OCI-M2 (cell line): ENCODE results near the gene PARPBP.
"Not testable (repeated sequence)": the region's sequence is repeated elsewhere in the genome, so short reads cannot be mapped to it uniquely, and the experiment has no call there.

Experiments used
- DNase-seq: peaks from one replicate; lab custom pipeline; 2025; ENCODE audit not compliant: unreplicated experiment; lab: John Stamatoyannopoulos, UW

Gene PARPBP, protein sequence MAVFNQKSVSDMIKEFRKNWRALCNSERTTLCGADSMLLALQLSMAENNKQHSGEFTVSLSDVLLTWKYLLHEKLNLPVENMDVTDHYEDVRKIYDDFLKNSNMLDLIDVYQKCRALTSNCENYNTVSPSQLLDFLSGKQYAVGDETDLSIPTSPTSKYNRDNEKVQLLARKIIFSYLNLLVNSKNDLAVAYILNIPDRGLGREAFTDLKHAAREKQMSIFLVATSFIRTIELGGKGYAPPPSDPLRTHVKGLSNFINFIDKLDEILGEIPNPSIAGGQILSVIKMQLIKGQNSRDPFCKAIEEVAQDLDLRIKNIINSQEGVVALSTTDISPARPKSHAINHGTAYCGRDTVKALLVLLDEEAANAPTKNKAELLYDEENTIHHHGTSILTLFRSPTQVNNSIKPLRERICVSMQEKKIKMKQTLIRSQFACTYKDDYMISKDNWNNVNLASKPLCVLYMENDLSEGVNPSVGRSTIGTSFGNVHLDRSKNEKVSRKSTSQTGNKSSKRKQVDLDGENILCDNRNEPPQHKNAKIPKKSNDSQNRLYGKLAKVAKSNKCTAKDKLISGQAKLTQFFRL

DNA sequence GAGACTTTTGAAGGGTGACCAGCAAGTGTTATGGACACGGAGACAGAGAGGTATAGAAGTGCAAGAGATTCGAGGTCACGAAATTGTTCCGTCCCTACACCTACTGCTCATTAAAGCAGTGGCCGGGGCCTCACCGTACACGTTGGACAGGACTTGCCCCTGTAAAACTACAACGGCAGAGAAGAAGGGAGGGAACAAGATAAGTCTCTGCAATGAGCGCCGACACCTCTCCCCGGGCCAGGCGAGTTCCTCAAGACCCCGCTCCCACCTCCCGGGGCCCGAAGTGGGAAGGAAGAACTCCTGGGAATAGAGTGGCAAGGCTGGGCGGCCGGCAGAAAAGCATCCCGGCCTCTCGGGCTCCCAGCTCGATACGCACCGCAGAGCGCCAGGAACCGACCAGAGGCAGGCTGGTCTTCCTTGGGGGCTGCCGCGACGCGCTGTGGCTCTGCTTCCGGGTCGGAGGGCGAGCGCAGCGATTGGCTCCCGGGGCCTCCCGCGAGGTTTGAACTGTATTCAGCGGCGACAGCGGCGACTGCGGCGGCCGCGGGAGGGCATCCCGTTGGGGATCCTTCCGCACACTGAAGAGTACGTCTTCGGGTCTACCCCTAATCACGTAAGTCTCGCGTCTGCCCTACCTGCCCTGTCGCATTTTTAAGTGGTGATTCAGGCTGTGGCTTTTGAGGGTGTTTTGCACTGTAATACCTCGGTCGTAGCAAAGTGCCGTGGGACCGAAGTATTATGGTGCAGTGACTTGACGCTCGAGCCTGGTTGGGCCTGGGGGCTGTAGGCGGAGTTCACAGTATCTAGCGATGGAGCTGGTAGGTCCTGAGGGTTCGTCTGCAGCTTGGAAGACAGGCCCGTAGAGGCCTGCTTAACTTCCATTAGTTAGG lies at the start of gene PARPBP, which contains the start of gene NUP37:
TSS of gene PARPBP (plus strand) at position 510 of the 890 bp plus-strand sequence. CDS start 3,706 bp downstream, outside the sequence.
TSS of gene NUP37 (minus strand) at position 441 of the 890 bp plus-strand sequence. CDS start 1,596 bp downstream, outside the sequence.
- DNase-seq, result peak; percentile 57

DNA sequence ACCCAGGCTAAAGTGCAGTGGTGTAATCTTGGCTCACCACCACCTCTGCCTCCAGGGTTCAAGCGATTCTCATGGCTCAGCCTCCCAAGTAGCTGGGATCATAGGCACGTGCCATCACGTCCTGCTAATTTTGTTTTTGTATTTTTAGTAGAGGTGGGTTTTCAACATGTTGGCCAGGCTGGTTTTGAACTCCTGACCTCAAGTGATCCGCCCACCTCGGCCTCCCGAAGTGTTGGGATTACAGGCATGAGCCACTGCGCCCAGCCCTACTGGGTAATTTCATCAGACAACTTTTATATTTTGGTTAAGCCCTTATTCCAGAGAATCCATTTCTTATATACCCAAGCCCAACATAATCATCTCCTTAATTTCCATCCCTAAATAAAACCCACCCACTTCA lies 47.9 kb upstream of the PARPBP start:
- DNase-seq, result not testable (repeated sequence)

DNA sequence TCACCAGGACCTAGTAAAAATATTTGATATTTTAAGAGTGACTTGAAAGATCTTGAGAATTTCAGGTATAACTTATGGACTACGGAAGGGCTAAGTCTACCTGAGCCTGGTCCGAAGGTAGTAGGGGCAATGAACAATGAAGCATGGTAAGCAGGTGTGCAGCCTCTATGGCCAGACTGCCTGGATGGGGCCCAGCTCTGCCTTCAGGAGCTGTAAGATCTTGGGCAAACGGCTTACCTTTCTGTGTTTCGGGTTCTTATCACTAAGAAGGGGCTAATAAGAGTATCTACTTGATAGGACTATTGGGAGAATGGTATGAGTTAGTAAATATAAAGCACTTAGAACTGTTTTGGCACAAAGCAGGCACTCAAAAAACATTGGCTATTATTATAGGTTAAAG lies 39.1 kb upstream of the PARPBP start:
- DNase-seq, result no peak

DNA sequence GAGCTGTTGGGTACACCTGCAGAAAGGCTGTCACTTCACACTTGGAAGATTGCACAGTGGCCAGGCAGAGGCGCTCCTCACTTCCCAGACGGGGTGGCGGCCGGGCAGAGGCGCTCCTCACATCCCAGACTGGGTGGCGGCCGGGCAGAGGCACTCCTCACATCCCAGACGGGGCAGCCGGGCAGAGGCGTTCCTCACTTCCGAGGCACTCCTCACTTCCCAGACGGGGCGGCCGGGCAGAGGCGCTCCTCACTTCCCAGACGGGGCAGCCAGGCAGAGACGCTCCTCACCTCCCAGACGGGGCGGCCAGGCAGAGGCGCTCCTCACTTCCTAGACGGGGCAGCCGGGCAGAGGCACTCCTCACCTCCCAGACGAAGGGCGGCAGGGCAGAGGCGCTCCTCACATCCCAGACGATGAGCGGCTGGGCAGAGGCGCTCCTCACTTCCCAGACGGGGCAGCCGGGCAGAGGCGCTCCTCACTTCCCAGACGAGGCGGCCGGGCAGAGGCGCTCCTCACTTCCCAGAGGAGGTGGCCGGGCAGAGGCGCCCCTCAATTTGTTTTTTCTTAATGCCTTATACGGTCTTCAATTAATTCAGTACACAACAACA lies 30.7 kb upstream of the PARPBP start:
- DNase-seq, result not testable (repeated sequence)

DNA sequence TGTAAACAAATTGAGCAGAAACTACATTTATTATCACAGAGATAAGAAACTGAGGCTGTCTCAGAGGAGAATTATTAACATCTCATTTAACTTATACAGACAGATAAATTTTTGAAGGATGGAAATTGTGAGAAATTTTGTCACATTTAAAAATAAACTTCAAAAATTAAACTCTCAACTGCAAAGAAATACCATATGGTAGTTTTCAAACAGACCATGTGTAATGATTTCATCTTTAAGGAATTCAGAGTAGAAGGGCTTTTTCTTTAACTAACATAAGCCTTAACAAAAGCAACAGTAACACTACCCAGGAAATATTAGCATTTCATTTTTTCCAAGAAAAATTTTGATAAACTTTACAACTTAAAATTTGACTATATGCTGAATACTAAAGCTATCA lies 26.7 kb upstream of the PARPBP start:
- DNase-seq, result no peak

DNA sequence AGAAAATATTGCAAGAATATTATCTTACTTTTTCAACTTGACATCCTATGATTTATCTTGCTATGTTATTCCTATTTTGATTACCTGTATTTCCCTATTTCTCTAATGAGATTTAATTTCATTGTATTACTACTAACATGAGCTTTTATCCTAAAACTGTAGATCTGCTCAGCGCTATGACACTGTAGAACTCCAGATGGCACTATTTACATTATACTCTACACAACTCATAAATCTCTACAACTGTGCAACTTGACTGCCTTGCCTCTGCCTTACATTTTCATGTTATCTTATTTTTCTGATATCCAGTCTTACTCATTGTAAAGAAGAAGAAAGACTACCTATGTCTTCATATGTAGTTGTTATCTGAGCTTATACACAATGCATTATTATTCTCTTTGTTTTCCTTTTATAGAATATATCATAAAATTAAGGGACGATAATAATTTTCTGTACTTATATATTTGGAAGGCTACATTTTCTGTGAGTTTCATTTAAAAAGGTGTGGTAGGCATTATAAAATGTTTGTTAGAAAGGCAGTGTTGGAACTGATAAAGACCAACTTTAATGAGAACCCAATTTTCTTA lies 24.2 kb upstream of the PARPBP start:
- DNase-seq, result no peak

DNA sequence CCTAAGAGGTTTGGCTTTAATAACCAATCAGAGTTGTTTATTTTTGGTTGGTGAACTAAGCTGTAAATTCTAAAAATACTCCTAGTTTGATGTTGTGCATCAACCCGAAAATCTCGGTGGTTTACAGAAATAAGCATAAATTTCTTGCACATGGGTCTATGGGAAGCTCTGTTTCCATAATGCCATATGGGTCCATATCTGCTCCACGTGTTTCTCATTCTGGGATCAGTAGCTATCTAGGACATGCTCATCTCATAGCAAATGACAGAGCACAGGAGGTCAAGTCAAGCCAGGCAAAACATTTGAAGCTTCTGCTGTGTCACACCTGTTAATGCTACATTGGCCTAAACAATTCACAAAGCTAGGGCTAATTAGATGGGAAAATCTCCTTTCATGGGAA lies 23.1 kb upstream of the PARPBP start:
- no peak for DNase-seq

DNA sequence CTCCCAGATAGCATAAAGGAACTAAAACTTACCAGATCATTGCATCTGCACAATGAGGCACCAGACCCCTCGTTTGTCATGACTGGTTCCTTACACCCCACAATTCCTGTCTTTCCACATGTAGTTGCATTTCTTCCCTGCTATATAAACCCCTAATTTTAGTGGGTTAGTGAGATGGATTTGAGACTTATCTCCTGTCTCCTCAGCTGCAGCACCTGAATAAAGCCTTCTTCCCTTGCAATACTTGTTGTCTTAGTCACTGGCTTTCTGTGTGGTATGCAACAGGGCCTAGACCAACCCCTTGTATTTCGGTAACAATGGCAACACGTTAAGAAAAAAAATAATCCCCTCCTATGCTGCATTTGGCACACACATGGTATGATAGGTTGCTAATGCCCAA lies 13.1 kb upstream of the PARPBP start:
- no peak for DNase-seq

DNA sequence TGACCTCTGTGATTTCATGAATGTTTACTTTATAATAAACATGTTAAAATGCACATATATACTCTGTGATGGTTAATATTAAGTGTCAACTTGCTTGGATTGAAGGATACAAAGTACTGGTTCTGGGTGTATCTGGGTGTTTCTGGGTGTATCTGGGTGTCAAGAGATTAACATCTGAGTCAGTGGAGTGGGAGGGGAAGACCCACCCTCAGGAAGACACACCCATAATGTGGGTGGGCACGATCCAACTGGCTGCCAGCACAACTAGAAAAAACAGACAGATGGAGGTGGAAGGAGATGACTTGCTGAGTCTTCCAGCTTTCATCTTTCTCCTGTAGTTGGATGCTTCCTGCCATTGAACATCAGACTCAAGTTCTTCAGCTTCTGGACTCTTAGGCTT lies 12.0 kb upstream of the PARPBP start:
- no peak for DNase-seq

DNA sequence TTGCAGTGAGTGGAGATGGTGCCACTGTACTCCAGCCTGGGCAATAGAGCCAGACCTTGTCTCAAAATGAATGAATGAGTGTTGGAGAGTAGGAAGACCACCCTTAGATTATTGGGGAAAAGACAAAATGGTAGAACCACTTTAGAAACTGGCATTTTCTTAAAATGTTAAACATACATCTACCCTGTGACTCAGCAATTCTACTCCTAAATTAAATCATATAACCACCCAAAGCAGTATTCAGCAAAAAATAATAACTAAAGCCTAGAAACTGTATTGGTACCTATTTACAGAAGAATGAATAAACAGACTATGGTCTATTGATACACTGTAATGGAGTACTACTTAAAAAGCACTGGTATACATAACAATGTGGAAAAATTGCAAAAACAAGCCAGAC lies 9.2 kb upstream of the PARPBP start:
- DNase-seq, result no peak

DNA sequence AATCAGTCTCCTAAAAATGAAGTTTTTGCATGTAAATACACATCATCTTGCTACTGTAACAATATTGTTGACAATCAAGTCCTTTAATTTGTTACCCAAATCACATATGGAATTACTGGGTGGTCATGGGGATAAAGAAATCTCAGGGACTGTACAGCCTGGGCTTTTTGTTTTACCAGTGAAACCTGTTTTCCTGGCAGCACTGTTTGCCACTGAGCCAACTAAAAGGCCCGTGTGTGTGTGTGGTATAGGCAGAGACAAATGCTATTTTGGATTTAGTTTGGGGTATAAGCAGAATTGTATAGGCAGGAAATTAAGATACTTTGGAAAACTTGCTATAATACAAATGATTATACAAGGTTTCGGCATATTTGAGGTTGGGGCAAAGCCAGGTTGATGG lies 5.8 kb upstream of the PARPBP start:
- no peak for DNase-seq

DNA sequence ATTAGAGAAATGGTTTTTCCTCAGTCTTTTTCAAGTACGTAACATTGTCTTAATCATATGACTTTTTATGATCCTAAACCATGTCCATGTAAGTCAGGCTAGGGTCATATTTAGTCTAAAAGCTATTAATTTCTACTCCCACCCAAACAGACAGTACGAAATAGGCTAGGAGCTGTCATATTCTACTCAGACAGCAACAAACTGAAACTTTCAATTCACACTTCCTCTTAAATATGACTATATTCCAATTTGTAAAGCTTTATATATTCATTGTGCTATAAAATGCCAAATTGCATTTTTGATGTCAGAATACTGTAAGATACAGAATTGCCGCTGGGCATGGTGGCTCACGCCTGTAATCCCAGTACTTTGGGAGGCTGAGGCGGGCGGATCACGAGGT lies 3.6 kb upstream of the PARPBP start:
- DNase-seq, result no peak

DNA sequence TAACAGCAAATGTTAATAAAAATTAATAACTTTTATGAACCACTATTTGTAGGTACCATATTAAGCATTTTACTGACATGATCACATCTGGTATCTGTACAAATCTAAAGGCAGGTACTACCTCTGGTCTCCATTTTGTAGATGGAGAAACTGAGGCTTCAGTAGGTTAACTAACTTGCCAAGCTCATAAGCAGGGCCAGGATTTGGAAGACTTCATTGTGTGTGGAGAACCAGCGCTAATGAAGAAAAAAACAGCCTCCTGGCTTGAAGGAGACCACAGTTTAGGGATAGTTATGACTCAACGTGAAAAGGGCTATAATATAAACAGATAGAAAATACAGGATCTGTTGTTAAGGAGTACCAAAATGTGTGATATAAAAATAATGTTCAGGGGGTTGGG lies 1.1 kb upstream of the PARPBP start:
- no peak for DNase-seq

DNA sequence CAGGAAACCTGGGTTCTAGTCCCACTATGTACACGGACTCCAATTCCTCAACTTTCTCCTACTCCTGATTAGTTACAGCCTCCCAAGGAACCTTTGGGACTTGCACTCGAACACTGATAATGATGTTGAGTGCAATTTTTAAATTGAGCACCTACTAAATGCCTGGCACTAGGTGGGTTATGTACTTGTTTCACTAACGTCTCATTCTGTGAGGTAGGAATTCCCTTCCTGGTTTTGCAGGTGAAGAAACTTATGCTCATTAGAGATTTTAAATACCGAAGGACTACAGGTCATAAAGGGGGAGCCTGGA lies 536 bp downstream of the PARPBP start:
- no peak for DNase-seq

DNA sequence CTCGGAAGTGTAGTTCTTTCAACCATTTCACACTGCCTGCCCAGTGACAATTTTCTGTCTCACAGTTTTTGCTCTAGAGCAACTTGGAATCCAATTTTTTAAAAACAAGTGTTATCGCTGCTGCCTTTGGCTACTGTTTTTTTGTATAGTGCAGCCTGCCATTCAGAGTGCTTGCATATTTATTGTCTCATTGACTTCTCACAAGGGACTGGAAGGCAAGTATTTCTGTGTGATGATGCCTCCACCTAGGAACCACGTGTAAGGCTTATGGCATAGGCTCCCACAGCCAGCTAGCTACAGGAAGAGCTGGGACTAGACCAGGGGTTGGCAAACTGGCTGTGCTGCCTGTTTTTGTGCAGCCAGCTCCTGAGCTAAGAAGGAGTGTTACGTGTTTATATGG lies 903 bp downstream of the PARPBP start:
- no peak for DNase-seq

DNA sequence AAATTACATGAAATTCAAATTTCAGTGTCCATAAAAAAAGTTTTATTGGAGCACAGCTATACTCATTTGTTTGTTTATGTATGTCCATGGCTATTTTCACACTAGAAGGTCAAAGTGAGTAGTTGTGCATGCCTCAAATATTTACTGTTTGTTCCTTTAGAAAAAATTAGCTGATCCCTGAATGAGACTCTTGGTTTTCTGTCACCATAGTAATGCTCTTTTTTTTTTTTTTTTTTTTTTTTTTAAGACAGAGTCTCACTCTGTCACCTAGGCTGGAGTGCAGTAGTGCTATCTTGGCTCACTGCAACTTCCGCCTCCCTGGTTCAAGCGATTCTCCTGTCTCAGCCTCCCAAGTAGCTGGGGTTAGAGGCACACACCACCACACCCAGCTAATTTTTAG lies 1.3 kb downstream of the PARPBP start:
- DNase-seq, result not testable (repeated sequence)

DNA sequence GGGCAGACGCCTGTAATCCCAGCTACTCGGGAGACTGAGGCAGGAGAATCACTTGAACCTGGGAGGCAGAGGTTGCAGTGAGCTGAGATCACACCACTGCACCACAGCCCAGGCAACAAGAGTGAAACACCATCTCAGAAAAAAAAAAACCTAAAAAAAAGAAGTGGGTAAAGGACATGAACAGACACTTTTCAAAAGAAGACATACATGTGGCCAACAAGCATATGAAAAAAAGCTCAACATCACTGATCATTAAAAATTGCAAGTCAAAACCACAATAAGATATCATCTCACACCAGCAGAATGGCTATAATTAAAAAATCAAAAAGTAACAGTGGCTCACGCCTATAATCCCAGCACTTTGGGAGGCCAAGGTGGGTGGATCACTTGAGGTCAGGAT lies 10.7 kb downstream of the PARPBP start:
- DNase-seq, result not testable (repeated sequence)

DNA sequence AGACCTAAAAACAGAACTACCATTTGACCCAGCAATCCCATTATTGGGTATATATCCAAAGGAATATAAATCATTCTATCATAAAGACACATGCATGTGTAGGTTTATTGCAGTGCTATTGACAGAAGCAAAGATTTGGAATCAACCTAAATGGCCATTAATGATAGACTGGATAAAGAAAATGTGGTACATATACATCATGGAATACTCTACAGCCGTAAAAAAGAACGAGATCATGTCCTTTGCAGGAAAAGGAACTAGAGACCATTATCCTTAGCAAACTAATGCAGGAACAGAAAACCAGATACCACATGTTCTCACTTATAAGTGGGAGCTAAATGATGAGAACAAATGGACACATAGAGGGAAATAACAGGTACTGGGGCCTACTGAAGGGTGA lies 11.5 kb downstream of the PARPBP start:
- DNase-seq, result not testable (repeated sequence)

DNA sequence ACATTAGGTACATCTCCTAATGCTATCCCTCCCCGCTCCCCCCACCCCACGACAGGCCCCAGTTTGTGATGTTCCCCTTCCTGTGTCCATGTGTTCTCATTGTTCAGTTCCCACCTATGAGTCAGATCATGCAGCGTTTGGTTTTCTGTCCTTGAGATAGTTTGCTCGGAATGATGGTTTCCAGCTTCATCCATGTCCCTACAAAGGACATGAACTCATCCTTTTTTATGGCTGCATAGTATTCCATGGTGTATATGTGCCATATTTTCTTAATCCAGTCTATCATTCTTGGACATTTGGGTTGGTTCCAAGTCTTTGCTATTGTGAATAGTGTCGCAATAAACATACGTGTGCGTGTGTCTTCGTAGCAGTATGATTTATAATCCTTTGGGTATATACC lies 17.6 kb downstream of the PARPBP start:
- not testable (repeated sequence) for DNase-seq

DNA sequence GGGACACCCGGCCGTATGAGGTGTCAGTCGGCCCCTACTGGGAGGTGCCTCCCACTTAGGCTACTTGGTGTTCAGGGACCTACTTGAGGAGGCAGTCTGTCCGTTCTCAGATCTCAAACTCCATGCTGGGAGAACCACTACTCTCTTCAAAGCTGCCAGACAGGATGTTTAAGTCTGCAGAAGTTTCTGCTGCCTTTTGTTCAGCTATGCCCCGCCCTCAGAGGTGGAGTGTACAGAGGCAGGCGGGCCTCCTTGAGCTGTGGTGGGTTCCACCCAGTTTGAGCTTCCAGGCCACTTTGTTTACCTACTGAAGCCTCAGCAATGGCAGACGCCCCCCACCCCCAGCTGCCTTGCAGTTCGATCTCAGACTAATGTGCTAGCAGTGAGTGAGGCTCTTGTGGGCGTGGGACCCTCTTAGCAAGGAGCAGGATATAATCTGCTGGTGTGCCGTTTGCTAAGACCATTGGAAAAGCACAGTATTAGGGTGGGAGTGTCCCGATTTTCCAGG lies 22.9 kb downstream of the PARPBP start:
- DNase-seq, result not testable (repeated sequence)

DNA sequence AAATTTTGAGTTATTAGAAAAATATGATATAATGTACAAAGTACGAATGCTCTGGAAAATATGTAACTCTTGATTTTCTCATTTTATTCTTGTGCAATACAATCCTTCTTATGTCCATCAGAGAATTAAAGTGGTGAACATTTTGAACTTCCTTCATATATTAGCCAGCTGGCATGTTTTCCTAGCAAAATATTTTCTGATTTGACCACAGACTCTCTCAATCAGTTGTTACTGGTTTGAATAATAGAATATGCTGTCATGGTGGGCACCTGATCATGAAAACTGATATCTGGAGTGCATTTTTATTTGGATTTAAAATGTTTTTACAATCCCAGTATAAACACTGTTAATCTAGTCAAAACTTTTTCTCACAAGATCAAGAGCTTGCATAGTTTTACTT lies 24.2 kb downstream of the PARPBP start:
- no peak for DNase-seq
